IMR-90 (cell line): ENCODE measurements around the gene AKNA. TPM values are rescaled to one million over a fixed set of nuclear protein-coding genes. Genes with fewer than 3 reads are reported as not detected.

ENCODE experiments used
- ATAC-seq: fragments of 200-7000 bp; cut with Tn5 transposase; 2 replicates; pipeline ENCODE4 v1.9.1; 2020; ENCODE audit warnings: low read depth, mild to moderate bottlenecking, moderate library complexity
- BruUV-seq: library from RNA; stranded (reverse); fragments of 400-500 nt; replicated peaks from 2 replicates; lab custom pipeline; 2021; lab: Mats Ljungman, UMichigan
- CTCF ChIA-PET: fragments of 300-600 bp; formaldehyde crosslinking; extraction: SDS; loops from one replicate; lab custom pipeline; 2021; ENCODE audit warnings: antibody characterized with exemption; lab: Yijun Ruan, JAX
- POLR2A ChIA-PET: fragments of 300-600 bp; sonication (Branson Sonifier 250); formaldehyde crosslinking; loops from one replicate; lab custom pipeline; 2022; ENCODE audit warnings: antibody characterized with exemption; ENCODE audit not compliant: unreplicated experiment; lab: Charles Lee
- DNase-seq: peaks from one replicate; pipeline ENCODE4 v3.0.0; 2013
- H2AFZ ChIP-seq: replicated peaks from 2 replicates; pipeline ENCODE3; 2013; ENCODE audit warnings: low read length, mild to moderate bottlenecking; ENCODE audit not compliant: poor library complexity
- H2AK5ac ChIP-seq: 2 replicates; pipeline ENCODE4 v1.6.1; 2013; ENCODE audit warnings: low read depth, low read length, inconsistent platforms
- H2AK9ac ChIP-seq: replicated peaks from 2 replicates; pipeline ENCODE3; 2013; ENCODE audit warnings: mild to moderate bottlenecking, low read depth, low read length, moderate library complexity; ENCODE audit not compliant: poor library complexity
- H2BK120ac ChIP-seq: 2 replicates; pipeline ENCODE4 v1.6.1; 2013; ENCODE audit warnings: low read depth, low read length, inconsistent platforms
- H2BK15ac ChIP-seq: 3 replicates; pipeline ENCODE4 v1.6.1; 2013; ENCODE audit warnings: low read depth, low read length, inconsistent platforms
- H2BK20ac ChIP-seq: 2 replicates; pipeline ENCODE4 v1.6.1; 2013; ENCODE audit warnings: low read depth, mild to moderate bottlenecking, inconsistent platforms, low read length, moderate library complexity
- H2BK5ac ChIP-seq: 2 replicates; pipeline ENCODE4 v1.6.1; 2013; ENCODE audit warnings: mild to moderate bottlenecking, low read depth, low read length, inconsistent platforms; ENCODE audit not compliant: poor library complexity, severe bottlenecking
- H3K14ac ChIP-seq: replicated peaks from 2 replicates; pipeline ENCODE4 v1.6.1; 2013; ENCODE audit warnings: low read depth, low read length, inconsistent platforms
- H3K18ac ChIP-seq: 2 replicates; pipeline ENCODE4 v1.6.1; 2013; ENCODE audit warnings: low read depth, low read length, control low read depth
- H3K23ac ChIP-seq: 2 replicates; pipeline ENCODE4 v1.6.1; 2013; ENCODE audit warnings: low read depth, low read length, inconsistent platforms
- H3K27ac ChIP-seq: 2 replicates; pipeline ENCODE4 v1.5.1; 2013; ENCODE audit warnings: mild to moderate bottlenecking, control low read depth, low read length; ENCODE audit not compliant: insufficient read depth
- H3K27me3 ChIP-seq: 2 replicates; pipeline ENCODE4 v1.6.1; 2013; ENCODE audit warnings: low read length; ENCODE audit not compliant: control insufficient read depth, insufficient read depth
- H3K36me3 ChIP-seq: 2 replicates; pipeline ENCODE4 v1.6.1; 2013; ENCODE audit warnings: low read length, mixed read lengths; ENCODE audit not compliant: control insufficient read depth, insufficient read depth
- H3K4ac ChIP-seq: 2 replicates; pipeline ENCODE4 v1.6.1; 2013; ENCODE audit warnings: low read depth, low read length, inconsistent platforms
- H3K4me1 ChIP-seq: 2 replicates; pipeline ENCODE4 v1.6.1; 2013; ENCODE audit warnings: low read length, mixed read lengths; ENCODE audit not compliant: control insufficient read depth, insufficient read depth
- H3K4me2 ChIP-seq: 2 replicates; pipeline ENCODE4 v1.6.1; 2013; ENCODE audit warnings: low read depth, mild to moderate bottlenecking, control low read depth, low read length, moderate library complexity
- H3K4me3 ChIP-seq: 2 replicates; pipeline ENCODE4 v1.5.1; 2013; ENCODE audit warnings: low read depth, mild to moderate bottlenecking, control low read depth, low read length, moderate library complexity; ENCODE audit not compliant: insufficient read depth
- H3K56ac ChIP-seq: 2 replicates; pipeline ENCODE4 v1.6.1; 2013; ENCODE audit warnings: low read length, inconsistent platforms; ENCODE audit not compliant: insufficient read depth; ENCODE audit errors: extremely low read depth
- H3K79me1 ChIP-seq, 2 experiments: 2 replicates each; pipeline ENCODE4 v1.6.1; 2013; ENCODE audit warnings: low read length in 2 of 2, inconsistent platforms in 1 of 2, low read depth in 1 of 2
- H3K9ac ChIP-seq: 2 replicates; pipeline ENCODE4 v1.6.1; 2013; ENCODE audit warnings: low read depth, low read length, control low read depth
- H3K9me1 ChIP-seq: 2 replicates; pipeline ENCODE4 v1.6.1; 2013; ENCODE audit warnings: low read length, inconsistent platforms; ENCODE audit not compliant: insufficient read depth
- H3K9me3 ChIP-seq: 2 replicates; pipeline ENCODE4 v1.6.1; 2013; ENCODE audit warnings: low read length; ENCODE audit not compliant: control insufficient read depth, insufficient read depth
- H4K20me1 ChIP-seq: 2 replicates; pipeline ENCODE4 v1.6.1; 2013; ENCODE audit warnings: low read length, inconsistent platforms; ENCODE audit not compliant: insufficient read depth
- H4K5ac ChIP-seq: 2 replicates; pipeline ENCODE4 v1.6.1; 2013; ENCODE audit warnings: mild to moderate bottlenecking, low read depth, low read length, control low read depth
- H4K8ac ChIP-seq, 2 experiments: 2 replicates each; pipeline ENCODE4 v1.6.1; 2013; ENCODE audit warnings: low read depth in 2 of 2, low read length in 2 of 2, control low read depth in 1 of 2, inconsistent platforms in 1 of 2
- H4K91ac ChIP-seq: 2 replicates; pipeline ENCODE4 v1.6.1; 2013; ENCODE audit warnings: low read depth, low read length, inconsistent platforms; ENCODE audit not compliant: insufficient read depth
- CEBPB ChIP-seq: IDR thresholded peaks from 2 replicates; pipeline ENCODE4 v1.6.1; 2012; ENCODE audit warnings: low read depth, low read length, improper control_type of control experiment
- CHD1 ChIP-seq: IDR thresholded peaks from 2 replicates; pipeline ENCODE4 v1.6.1; 2012; ENCODE audit warnings: low read depth, low read length, improper control_type of control experiment
- FOS ChIP-seq: fragments of 150-350 bp; IDR thresholded peaks from 2 replicates; pipeline ENCODE4 v1.6.1; 2016; ENCODE audit warnings: low read depth, low read length
- MAFK ChIP-seq: IDR thresholded peaks from 2 replicates; pipeline ENCODE4 v1.6.1; 2012; ENCODE audit warnings: low read depth, low read length, improper control_type of control experiment
- MAZ ChIP-seq: IDR thresholded peaks from 2 replicates; pipeline ENCODE4 v1.6.1; 2012; ENCODE audit warnings: low read depth, mild to moderate bottlenecking, low read length, improper control_type of control experiment, moderate library complexity, borderline replicate concordance
- RAD21 ChIP-seq: IDR thresholded peaks from 2 replicates; pipeline ENCODE4 v1.6.1; 2012; ENCODE audit warnings: low read length, improper control_type of control experiment
- SMC3 ChIP-seq: fragments of 150-350 bp; IDR thresholded peaks from 2 replicates; pipeline ENCODE4 v1.6.1; 2016; ENCODE audit warnings: low read depth, mild to moderate bottlenecking, antibody characterized with exemption, low read length, moderate library complexity
- WGBS, 2 experiments: methylation state at CpG; one replicate each; pipeline versions ENCODE4 v1.1.5 to v1.1.7; 2013; ENCODE audit warnings: missing lambda C conversion rate in 2 of 2; ENCODE audit not compliant: insufficient read length in 1 of 2; ENCODE audit errors: extremely low coverage in 2 of 2; 5-methylcytosine and 5-hydroxymethylcytosine counted together
- dilution Hi-C: fragments of 300-500 bp; cut with HindIII; formaldehyde crosslinking; loops from one replicate; pipeline ENCODE4 v1.14.3; 2018; ENCODE audit warnings: low sequenced_read_pairs; ENCODE audit not compliant: unreplicated experiment
- in situ Hi-C: fragments of 300-500 bp; cut with MboI; formaldehyde crosslinking; loops from 3 replicates; pipeline ENCODE4 v1.14.3; 2019; ENCODE audit warnings: low sequenced_read_pairs, inconsistent platforms, mixed read lengths
- intact Hi-C: fragments of 100-400 bp; cut with micrococcal nuclease; formaldehyde crosslinking; loops from 2 replicates; pipeline ENCODE4 v1.10.0; 2022
- polyA plus RNA-seq, 3 experiments: library from polyadenylated mRNA; depleted of rRNA; stranded (reverse); fragments of >200 nt; gene quantifications; 2 replicates each; pipeline ENCODE4 v1.2.3, GENCODE V29; 2012; ENCODE audit warnings: low replicate concordance in 1 of 3
- total RNA-seq: library from RNA; depleted of rRNA; stranded (reverse); fragments of >200 nt; gene quantifications from 2 replicates; pipeline ENCODE4 v1.2.3, GENCODE V29; 2012

AKNA gene
- total and polyA plus RNA-seq, 2 of the 4 experiments (the other 2 are of a cell fraction): 2.7 to 7.3 TPM

GRCh38 chr9:114367366-114367765 is 20.4 kb downstream of the AKNA start (continued):
- TF ChIP-seq SMC3 (no peak), CEBPB (no peak), FOS (no peak), MAFK (no peak)

- Histone ChIP-seq H3K4me2 (no peak overlapping the region), H3K4ac (no peak overlapping the region), H2AK9ac (no peak overlapping the region), H3K79me1 (peaks cover 6 to 18% of the 10 kb centered on the region in 2 experiments; a peak in 3 of 4 replicates), H3K4me3 (no peak overlapping the region), H2AK5ac (no peak overlapping the region), H4K91ac (peak overlapping the region; percentile 50; the same call in 1 of the 2 replicates), H3K14ac (no peak overlapping the region), H2AFZ (no peak overlapping the region), H3K36me3 (peaks cover 42% of the 10 kb centered on the region), H2BK5ac (peak overlapping the region; percentile 17), H3K18ac (no peak overlapping the region), H4K8ac (no peak overlapping the region), H3K9ac (no peak overlapping the region), H3K56ac (no peak overlapping the region), H4K5ac (no peak overlapping the region), H2BK15ac (no peak overlapping the region), H3K9me1 (peaks cover 20% of the 10 kb centered on the region), H2BK120ac (peak overlapping the region; percentile 17; the same call in 1 of the 2 replicates), H3K9me3 (no peaks in the 10 kb centered on the region), H2BK20ac (peak overlapping the region; percentile 27; the same call in 1 of the 2 replicates), H4K20me1 (no peaks in the 10 kb centered on the region; the same call in 1 of the 2 replicates), H3K4me1 (peaks cover 16% of the 10 kb centered on the region), H3K27me3 (no peaks in the 10 kb centered on the region), H3K27ac (peak overlapping the region; percentile 52; the same call in 1 of the 2 replicates), H3K23ac (no peak overlapping the region)
- in situ Hi-C loops (no loop called here), dilution Hi-C loops (no loop called here), intact Hi-C loops (no loop called here)
- no TSS peak for BruUV-seq
- DNase-seq (peak; percentile 92), ATAC-seq (peak; percentile 93)
- TF ChIP-seq MAZ (peak; percentile 44; the same call in 1 of the 2 replicates), CHD1 (no peak), RAD21 (no peak), MAFK (peak; percentile 81), FOS (peak; percentile 42; the same call in 1 of the 2 replicates)
- 4% methylated on average over 5 of the region's 10 CpGs; no CpG with 5 or more reads in 1 of the 2 experiments for WGBS, 2 experiments
- POLR2A ChIA-PET: no interaction called here
- CTCF ChIA-PET: interaction anchor here (1.1 kb wide), 1 partner anchor 15 kb away, joined by 6 read pairs; no protein-coding TSS in a partner anchor
Measured at GRCh38 chr9:114366334-114367128, 21.3 kb downstream of the AKNA start.
